K562 (cell line): Measurements from ENCODE around the gene ATP13A1. TPM values are rescaled to one million over a fixed set of nuclear protein-coding genes. Genes with fewer than 3 reads are reported as not detected.
A peak's percentile ranks its signal among the peaks of the same experiment; 100 is the strongest.

Source experiments
- ATAC-seq: fragments of 200-7000 bp; cut with Tn5 transposase; 3 replicates; pipeline ENCODE4 v1.9.1; 2020; ENCODE audit warnings: moderate library complexity
- BruUV-seq: library from RNA; stranded (reverse); fragments of 400-500 nt; replicated peaks from 2 replicates; lab custom pipeline; 2021; lab: Mats Ljungman, UMichigan
- CTCF ChIA-PET: fragments of 300-600 bp; formaldehyde crosslinking; extraction: SDS; loops from one replicate; lab custom pipeline; 2021; ENCODE audit warnings: low intra/inter-chr PET ratio; lab: Yijun Ruan, JAX
- POLR2A ChIA-PET: fragments of 300-600, 350-650 bp; sonication (Branson Sonifier 250); formaldehyde crosslinking; extraction: SDS; loops from one replicate; lab custom pipeline; 2021; ENCODE audit warnings: antibody characterized with exemption, inconsistent platforms; lab: Yijun Ruan, JAX
- DNase-seq, 4 experiments: peaks; one replicate each; pipeline versions ENCODE4 v3.0.0 to v3.0.0-alpha.2; 2011 to 2018; ENCODE audit warnings: low spot score in 3 of 4, mixed read lengths in 3 of 4; ENCODE audit errors: extremely low read depth in 1 of 4
- FAIRE-seq: peaks from 2 replicates; lab custom pipeline; 2011; peaks lifted over from hg19 to GRCh38; lab: Jason Lieb, UNC
- H2AFZ ChIP-seq: 2 replicates; pipeline ENCODE4 v1.6.0; 2011; ENCODE audit warnings: low read depth, low read length, control low read depth, inconsistent platforms
- H3K27ac ChIP-seq: fragments of 200-600 bp; 3 replicates; pipeline ENCODE4 v1.8.0; 2011; ENCODE audit warnings: low read depth, mild to moderate bottlenecking, control low read depth, inconsistent platforms, low read length, moderate library complexity, mixed read lengths; ENCODE audit errors: extremely low read depth
- H3K27me3 ChIP-seq, 2 experiments: fragments of 300-600 bp in 1 of 2; 2 replicates in 1 of 2; 3 replicates in 1 of 2; pipeline versions ENCODE4 v1.6.0 to v1.8.0; 2011; ENCODE audit warnings: inconsistent platforms in 2 of 2, low read length in 2 of 2, mild to moderate bottlenecking in 1 of 2, mixed read lengths in 1 of 2, moderate library complexity in 1 of 2; ENCODE audit not compliant: control insufficient read depth in 2 of 2, insufficient read depth in 2 of 2
- H3K36me3 ChIP-seq: fragments of 300-600 bp; 3 replicates; pipeline ENCODE4 v1.8.0; 2011; ENCODE audit warnings: mild to moderate bottlenecking, low read length, inconsistent platforms; ENCODE audit not compliant: control insufficient read depth, insufficient read depth
- H3K4me1 ChIP-seq, 2 experiments: fragments of 200-600 bp in 1 of 2; replicated peaks in 1 of 2; 2 replicates in 1 of 2; 3 replicates in 1 of 2; pipeline versions ENCODE4 v1.5.1 to v1.8.0; 2011; ENCODE audit warnings: inconsistent platforms in 2 of 2, low read length in 2 of 2, mild to moderate bottlenecking in 1 of 2, mixed read lengths in 1 of 2, moderate library complexity in 1 of 2; ENCODE audit not compliant: control insufficient read depth in 2 of 2, insufficient read depth in 2 of 2
- H3K4me2 ChIP-seq: 2 replicates; pipeline ENCODE4 v1.6.1; 2011; ENCODE audit warnings: low read length, control low read depth, inconsistent platforms, mixed read lengths; ENCODE audit not compliant: insufficient read depth
- H3K4me3 ChIP-seq: fragments of 200-600 bp; sonication (generic), shearing (Covaris generic); 2 replicates; pipeline ENCODE4 v1.5.1; 2016; ENCODE audit warnings: control low read depth, inconsistent platforms
- H3K79me2 ChIP-seq: fragments of 200-600 bp; 3 replicates; pipeline ENCODE4 v1.8.0; 2011; ENCODE audit warnings: low read length, inconsistent platforms; ENCODE audit not compliant: control insufficient read depth, insufficient read depth
- H3K9ac ChIP-seq, 2 experiments: 2 replicates each; pipeline versions ENCODE4 v1.6.0 to v1.6.1; 2011; ENCODE audit warnings: low read depth in 2 of 2, low read length in 2 of 2, control low read depth in 1 of 2, inconsistent platforms in 1 of 2, mild to moderate bottlenecking in 1 of 2, mixed read lengths in 1 of 2; ENCODE audit not compliant: insufficient read depth in 1 of 2
- H3K9me1 ChIP-seq: one replicate; pipeline ENCODE4 v1.6.0; 2011; ENCODE audit warnings: inconsistent platforms, mild to moderate bottlenecking, low read length, moderate library complexity; ENCODE audit not compliant: control insufficient read depth, insufficient read depth
- H3K9me3 ChIP-seq: replicated peaks from 2 replicates; pipeline ENCODE4 v1.5.1; 2011; ENCODE audit warnings: low read depth, low read length, inconsistent platforms; ENCODE audit not compliant: control insufficient read depth, insufficient read depth
- H4K20me1 ChIP-seq: replicated peaks from 2 replicates; pipeline ENCODE4 v1.6.1; 2011; ENCODE audit warnings: low read length, inconsistent platforms, mixed read lengths; ENCODE audit not compliant: control insufficient read depth, insufficient read depth
- ARID1B ChIP-seq: fragments of 450-650 bp; IDR thresholded peaks from 2 replicates; pipeline ENCODE4 v1.6.1; 2016; ENCODE audit warnings: antibody characterized with exemption, mild to moderate bottlenecking, inconsistent platforms
- CXXC5 ChIP-seq: fragments of 250-450 bp; sonication (Bioruptor Pico); IDR thresholded peaks from 2 replicates; pipeline ENCODE4 v1.8.0; 2022; ENCODE audit warnings: inconsistent platforms, mild to moderate bottlenecking, moderate library complexity
- FOXK1 ChIP-seq: sonication (generic); formaldehyde crosslinking; IDR thresholded peaks from 2 replicates; pipeline ENCODE4 v1.8.0; 2022; ENCODE audit warnings: missing genetic modification reagents, mild to moderate bottlenecking, borderline replicate concordance
- HEY1 ChIP-seq: fragments of 250-450 bp; sonication (Bioruptor Pico); IDR thresholded peaks from 2 replicates; pipeline ENCODE4 v1.5.0; 2020; ENCODE audit warnings: mild to moderate bottlenecking, moderate library complexity, borderline replicate concordance
- HNRNPL ChIP-seq: fragments of 200-400 bp; formaldehyde crosslinking; IDR thresholded peaks from 2 replicates; pipeline ENCODE4 v1.6.1; 2017; ENCODE audit warnings: low read depth, mild to moderate bottlenecking, low read length
- NRF1 ChIP-seq, 2 experiments: fragments of 450-650 bp; IDR thresholded peaks in 1 of 2; conservative IDR thresholded peaks in 1 of 2; 2 replicates each; pipeline ENCODE4 v1.6.1; 2014; ENCODE audit warnings: mild to moderate bottlenecking in 2 of 2
- SMAD3 ChIP-seq: fragments of 450-650 bp; formaldehyde crosslinking; conservative IDR thresholded peaks from 2 replicates; pipeline ENCODE4 v1.4.0; 2020; ENCODE audit warnings: mild to moderate bottlenecking
- ZKSCAN1 ChIP-seq: fragments of 150-350 bp; IDR thresholded peaks from 2 replicates; pipeline ENCODE4 v1.6.1; 2016; ENCODE audit warnings: low read depth, low read length
- ZNF12 ChIP-seq: sonication (generic); formaldehyde crosslinking; IDR thresholded peaks from 2 replicates; pipeline ENCODE4 v1.4.0; 2020; ENCODE audit warnings: mild to moderate bottlenecking, missing genetic modification reagents
- ZNF165 ChIP-seq: fragments of 250-450 bp; sonication (Bioruptor Pico); IDR thresholded peaks from 2 replicates; pipeline ENCODE4 v1.4.0; 2020; ENCODE audit warnings: borderline replicate concordance
- ZNF431 ChIP-seq: sonication (generic); formaldehyde crosslinking; IDR thresholded peaks from 2 replicates; pipeline ENCODE4 v1.8.0; 2022; ENCODE audit warnings: mild to moderate bottlenecking, missing genetic modification reagents
- WGBS: fragments of 100-300 bp; shearing (Covaris generic); methylation state at CpG from one replicate; pipeline ENCODE4 v1.1.6; 2016; ENCODE audit warnings: low coverage, mixed read lengths; ENCODE audit not compliant: insufficient coverage; ENCODE audit errors: missing lambda C conversion rate; 5-methylcytosine and 5-hydroxymethylcytosine counted together
- in situ Hi-C: fragments of 300-500 bp; cut with MboI; formaldehyde crosslinking; loops from 4 replicates; pipeline ENCODE4 v1.15.0; 2018; ENCODE audit warnings: inconsistent platforms, mixed read lengths
- intact Hi-C: fragments of 100-400 bp; cut with micrococcal nuclease; formaldehyde crosslinking; loops from 2 replicates; pipeline ENCODE4 v1.14.2; 2022
- polyA plus RNA-seq, 8 experiments: library from polyadenylated mRNA; depleted of rRNA in 4 of 8; stranded (reverse) in 5 of 8; unstranded in 3 of 8; fragments of >200 nt; fragmentation: Nextera tagmentation in 2 of 8; fragmentation: Illumina TruSeq in 1 of 8; extraction: Ambion mirVana in 2 of 8; extraction: Trizol in 1 of 8; gene quantifications; 2 replicates each; pipeline versions ENCODE4 v1.2.1 to v1.2.3, GENCODE V29; 2011 to 2014; ENCODE audit warnings: inconsistent platforms in 1 of 8, missing spikeins in 1 of 8
- total RNA-seq, 7 experiments: library from RNA; depleted of rRNA in 6 of 7; stranded (reverse); fragments of >200 nt in 6 of 7; fragmentation: Illumina TruSeq in 2 of 7; extraction: Trizol in 2 of 7; gene quantifications; 2 replicates each; pipeline versions ENCODE4 v1.2.1 to v1.2.3, GENCODE V29; 2011 to 2021; ENCODE audit warnings: low replicate concordance in 1 of 7
- TF ChIP-seq, protein P1 (sequence below): fragments of 250-450 bp; sonication (Bioruptor Pico); IDR thresholded peaks from 2 replicates; pipeline ENCODE4 v1.8.0; 2022; ENCODE audit warnings: moderate library complexity, mild to moderate bottlenecking, inconsistent platforms
- TF ChIP-seq, protein P2 (sequence below): fragments of 200-800 bp; sonication (Bioruptor generic); IDR thresholded peaks from 2 replicates; pipeline ENCODE4 v1.6.1; 2017; ENCODE audit warnings: missing genetic modification characterization, missing compliant biosample characterization
- TF ChIP-seq, protein P3 (sequence below): fragments of 450-650 bp; conservative IDR thresholded peaks from 2 replicates; pipeline ENCODE4 v1.6.1; 2016; ENCODE audit warnings: missing genetic modification characterization, low read depth, mild to moderate bottlenecking, missing compliant biosample characterization, moderate library complexity
- TF ChIP-seq, protein P4 (sequence below): IDR thresholded peaks from 3 replicates; pipeline ENCODE4 v1.6.1; 2011; ENCODE audit warnings: borderline replicate concordance, mild to moderate bottlenecking; ENCODE audit not compliant: insufficient read length, insufficient read depth

The ATP13A1 gene
- total and polyA plus RNA-seq, 9 of the 15 experiments (the other 6 are each of a cell fraction or from before 2014, with no cell fraction given), result 0.90 to 83.8 (median 23.1) TPM

DNA sequence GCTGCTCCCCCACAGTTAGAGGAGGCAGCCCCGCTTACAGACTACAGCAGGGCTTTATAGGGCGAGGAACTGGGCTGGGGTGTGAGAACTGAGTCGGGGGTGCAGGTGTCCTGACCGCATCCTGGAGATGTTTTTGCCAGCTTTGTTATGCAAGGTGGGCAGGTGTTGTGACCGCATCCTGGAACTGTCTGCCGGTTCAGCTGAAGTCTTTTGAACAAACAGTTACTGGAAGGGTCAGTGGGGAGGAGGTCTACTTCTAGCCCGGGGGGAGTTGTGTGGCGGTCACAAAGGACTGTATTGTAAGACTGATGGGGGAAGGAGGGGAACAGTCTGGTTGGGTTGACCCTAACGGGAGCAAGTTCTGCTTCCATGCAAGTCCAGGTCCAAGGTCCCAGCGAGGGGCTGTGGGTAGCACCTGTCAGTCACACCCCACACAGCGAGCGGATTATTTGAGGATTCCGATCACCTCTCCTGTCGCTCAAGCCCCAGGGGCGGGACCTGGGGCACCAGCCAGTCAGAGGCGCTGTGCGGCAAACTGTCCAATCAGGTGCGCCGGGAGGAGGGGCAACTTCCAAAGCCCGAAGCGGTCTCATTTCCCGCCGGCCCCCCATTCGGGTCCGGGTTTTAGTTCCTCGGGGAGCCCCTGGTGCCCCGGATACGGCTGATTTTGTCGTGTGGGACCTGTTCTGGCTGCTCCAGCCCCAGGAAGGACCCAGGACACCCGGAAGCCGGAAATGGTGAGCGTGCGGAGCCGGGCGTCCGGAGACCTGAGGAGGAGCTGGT is 4.9 kb upstream of the ATP13A1 start, which contains the start of gene ZNF101:
Gene ZNF101, plus strand, starts transcription at position 610 of the 783 bp plus-strand sequence. Its CDS starts 125 bp downstream, at position 735.
- ChIA-PET POLR2A (interaction anchor here (0.6 to 1.6 kb wide), 6 partner anchors 55 to 1698 kb away, joined by 3 to 5 read pairs (median 3); partner anchors contain the start of gene ZNF14), CTCF (no interaction called here)
- Histone ChIP-seq H3K9me3 (peaks cover 8% of the 10 kb centered on the region), H2AFZ (peak within 1 kb of the TSS; percentile 98), H3K9me1 (no peaks in the 10 kb centered on the region), H3K4me2 (peak within 1 kb of the TSS; percentile 82), H3K27me3 (no peaks in the 10 kb centered on the region), H3K27ac (peak within 1 kb of the TSS; percentile 88), H3K36me3 (peaks cover 7% of the 10 kb centered on the region; the same call in 1 of the 3 replicates), H3K4me3 (peak within 1 kb of the TSS; percentile 77), H4K20me1 (no peaks in the 10 kb centered on the region), H3K79me2 (peaks cover 28% of the 10 kb centered on the region), H3K4me1 (peaks cover 6 to 33% of the 10 kb centered on the region in 2 experiments), H3K9ac (peak within 1 kb of the TSS; percentile 90 to 95)
- intact Hi-C loops, result loop anchor here (5.0 to 10.0 kb wide), 2 partner anchors 66 to 199 kb away; partner anchors contain the start of genes ZNF14 and ZNF253
- 20% methylated on average over 35 of the region's 36 CpGs for WGBS
- in situ Hi-C loops, result no loop called here
- peak; percentile 92 for ATAC-seq
- DNase-seq, result peak; percentile 95 to 97 (median 96)
- FAIRE-seq, result peak; percentile 94
- BruUV-seq, result no TSS peak
- TF ChIP-seq ZNF165 (CRISPR knock-in tag) (no peak), SMAD3 (no peak), ZNF12 (no peak), ARID1B (no peak), ZNF431 (CRISPR knock-in tag) (no peak), HNRNPL (no peak), FOXK1 (CRISPR knock-in tag) (no peak), CXXC5 (CRISPR knock-in tag) (peak; percentile 60), HEY1 (CRISPR knock-in tag) (no peak), NRF1 (conservative IDR thresholded peaks at IDR 0.05 in 1 of 2, IDR thresholded peaks at IDR 0.05 in 1 of 2) (peak; percentile 66 to 71), ZKSCAN1 (no peak)
- TF ChIP-seq, protein P1, sequence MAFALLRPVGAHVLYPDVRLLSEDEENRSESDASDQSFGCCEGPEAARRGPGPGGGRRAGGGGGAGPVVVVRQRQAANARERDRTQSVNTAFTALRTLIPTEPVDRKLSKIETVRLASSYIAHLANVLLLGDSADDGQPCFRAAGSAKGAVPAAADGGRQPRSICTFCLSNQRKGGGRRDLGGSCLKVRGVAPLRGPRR (CRISPR knock-in tag), result no peak
- TF ChIP-seq, protein P2, sequence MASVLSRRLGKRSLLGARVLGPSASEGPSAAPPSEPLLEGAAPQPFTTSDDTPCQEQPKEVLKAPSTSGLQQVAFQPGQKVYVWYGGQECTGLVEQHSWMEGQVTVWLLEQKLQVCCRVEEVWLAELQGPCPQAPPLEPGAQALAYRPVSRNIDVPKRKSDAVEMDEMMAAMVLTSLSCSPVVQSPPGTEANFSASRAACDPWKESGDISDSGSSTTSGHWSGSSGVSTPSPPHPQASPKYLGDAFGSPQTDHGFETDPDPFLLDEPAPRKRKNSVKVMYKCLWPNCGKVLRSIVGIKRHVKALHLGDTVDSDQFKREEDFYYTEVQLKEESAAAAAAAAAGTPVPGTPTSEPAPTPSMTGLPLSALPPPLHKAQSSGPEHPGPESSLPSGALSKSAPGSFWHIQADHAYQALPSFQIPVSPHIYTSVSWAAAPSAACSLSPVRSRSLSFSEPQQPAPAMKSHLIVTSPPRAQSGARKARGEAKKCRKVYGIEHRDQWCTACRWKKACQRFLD (CRISPR knock-in tag), result no peak
- TF ChIP-seq, protein P3, sequence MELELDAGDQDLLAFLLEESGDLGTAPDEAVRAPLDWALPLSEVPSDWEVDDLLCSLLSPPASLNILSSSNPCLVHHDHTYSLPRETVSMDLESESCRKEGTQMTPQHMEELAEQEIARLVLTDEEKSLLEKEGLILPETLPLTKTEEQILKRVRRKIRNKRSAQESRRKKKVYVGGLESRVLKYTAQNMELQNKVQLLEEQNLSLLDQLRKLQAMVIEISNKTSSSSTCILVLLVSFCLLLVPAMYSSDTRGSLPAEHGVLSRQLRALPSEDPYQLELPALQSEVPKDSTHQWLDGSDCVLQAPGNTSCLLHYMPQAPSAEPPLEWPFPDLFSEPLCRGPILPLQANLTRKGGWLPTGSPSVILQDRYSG (tag), result no peak
- TF ChIP-seq, protein P4, sequence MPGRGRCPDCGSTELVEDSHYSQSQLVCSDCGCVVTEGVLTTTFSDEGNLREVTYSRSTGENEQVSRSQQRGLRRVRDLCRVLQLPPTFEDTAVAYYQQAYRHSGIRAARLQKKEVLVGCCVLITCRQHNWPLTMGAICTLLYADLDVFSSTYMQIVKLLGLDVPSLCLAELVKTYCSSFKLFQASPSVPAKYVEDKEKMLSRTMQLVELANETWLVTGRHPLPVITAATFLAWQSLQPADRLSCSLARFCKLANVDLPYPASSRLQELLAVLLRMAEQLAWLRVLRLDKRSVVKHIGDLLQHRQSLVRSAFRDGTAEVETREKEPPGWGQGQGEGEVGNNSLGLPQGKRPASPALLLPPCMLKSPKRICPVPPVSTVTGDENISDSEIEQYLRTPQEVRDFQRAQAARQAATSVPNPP, result no peak
